HL-60 (cell line): ENCODE results near the gene PLXNA2.

Source experiments
- DNase-seq, 2 experiments: peaks; one replicate each; pipeline ENCODE4 v3.0.0-alpha.2; 2010 to 2020; ENCODE audit warnings: low read depth in 1 of 2, low spot score in 1 of 2
- H3K27ac ChIP-seq: fragments of 250-450 bp; sonication (Bioruptor Pico); replicated peaks from 2 replicates; pipeline ENCODE4 v1.5.1; 2020; ENCODE audit warnings: mild to moderate bottlenecking, moderate library complexity
- H3K27me3 ChIP-seq: fragments of 250-450 bp; sonication (Bioruptor Pico); 2 replicates; pipeline ENCODE4 v1.5.1; 2021; ENCODE audit warnings: mild to moderate bottlenecking, moderate library complexity; ENCODE audit not compliant: insufficient read depth, poor library complexity, severe bottlenecking
- H3K4me3 ChIP-seq: replicated peaks from 2 replicates; pipeline ENCODE4 v1.5.1; 2011; ENCODE audit warnings: mild to moderate bottlenecking, control low read depth, low read length; ENCODE audit not compliant: insufficient read depth
- CTCF ChIP-seq: IDR thresholded peaks from one replicate; pipeline ENCODE4 v1.5.1; 2011; ENCODE audit warnings: low read length, control low read depth, inconsistent platforms; ENCODE audit not compliant: insufficient read depth
- GABPA ChIP-seq: IDR thresholded peaks from 2 replicates; pipeline ENCODE4 v1.6.1; 2012; ENCODE audit warnings: low read depth
- POLR2AphosphoS5 ChIP-seq: IDR thresholded peaks from 2 replicates; pipeline ENCODE4 v1.6.1; 2012; ENCODE audit warnings: low read depth
- REST ChIP-seq: IDR thresholded peaks from 2 replicates; pipeline ENCODE4 v1.6.1; 2012; ENCODE audit warnings: low read depth; ENCODE audit not compliant: insufficient replicate concordance
- SPI1 ChIP-seq: IDR thresholded peaks from 2 replicates; pipeline ENCODE4 v1.6.1; 2012; ENCODE audit warnings: low read depth, mild to moderate bottlenecking, borderline replicate concordance

PLXNA2 gene

GRCh38 chr1:208120431-208120790 is 123.8 kb downstream of the PLXNA2 start:
- Histone ChIP-seq H3K27ac (no peak overlapping the region), H3K27me3 (no peaks in the 10 kb centered on the region)
- no peak for TF ChIP-seq REST
- TF ChIP-seq POLR2AphosphoS5, result no peak
- TF ChIP-seq CTCF, result no peak
- TF ChIP-seq SPI1, result no peak
- no peak for TF ChIP-seq GABPA

GRCh38 chr1:208118841-208119606 is 125.2 kb downstream of the PLXNA2 start:
- TF ChIP-seq POLR2AphosphoS5 (no peak), GABPA (no peak), REST (no peak), SPI1 (no peak), CTCF (no peak)
- no peak overlapping the region for H3K4me3 ChIP-seq
- DNase-seq, result no peak
- no peaks in the 10 kb centered on the region for H3K27me3 ChIP-seq
- no peak overlapping the region for H3K27ac ChIP-seq

More at GRCh38 chr1:208120431-208120790, 123.8 kb downstream of the PLXNA2 start:
- H3K4me3 ChIP-seq, result no peak overlapping the region
- DNase-seq, result no peak

GRCh38 chr1:208118306-208118705 is 125.9 kb downstream of the PLXNA2 start:
- H3K27ac ChIP-seq, result no peak overlapping the region
- no peak for DNase-seq
- TF ChIP-seq GABPA, result no peak
- TF ChIP-seq REST, result no peak
- no peak for TF ChIP-seq CTCF
- TF ChIP-seq POLR2AphosphoS5, result no peak
- TF ChIP-seq SPI1, result no peak
- no peak overlapping the region for H3K4me3 ChIP-seq
- no peaks in the 10 kb centered on the region for H3K27me3 ChIP-seq
